GM18951 (cell line): ENCODE data around the gene LZTR1.

Source experiments
- POLR2A ChIP-seq: IDR thresholded peaks from 4 replicates; pipeline ENCODE4 v1.6.1; 2011; ENCODE audit warnings: mild to moderate bottlenecking; ENCODE audit not compliant: insufficient read length, insufficient read depth; ENCODE audit errors: extremely low read depth
- in situ Hi-C: fragments of 300-500 bp; cut with MboI; formaldehyde crosslinking; loops from one replicate; pipeline ENCODE4 v1.12.0; 2022; ENCODE audit warnings: low sequenced_read_pairs, mixed read lengths, inconsistent platforms; ENCODE audit not compliant: unreplicated experiment

Gene LZTR1

GRCh38 chr22:20988573-20989322 lies 6.7 kb downstream of the LZTR1 start:
- in situ Hi-C loops: no loop called here
- TF ChIP-seq POLR2A: no peak

DNA sequence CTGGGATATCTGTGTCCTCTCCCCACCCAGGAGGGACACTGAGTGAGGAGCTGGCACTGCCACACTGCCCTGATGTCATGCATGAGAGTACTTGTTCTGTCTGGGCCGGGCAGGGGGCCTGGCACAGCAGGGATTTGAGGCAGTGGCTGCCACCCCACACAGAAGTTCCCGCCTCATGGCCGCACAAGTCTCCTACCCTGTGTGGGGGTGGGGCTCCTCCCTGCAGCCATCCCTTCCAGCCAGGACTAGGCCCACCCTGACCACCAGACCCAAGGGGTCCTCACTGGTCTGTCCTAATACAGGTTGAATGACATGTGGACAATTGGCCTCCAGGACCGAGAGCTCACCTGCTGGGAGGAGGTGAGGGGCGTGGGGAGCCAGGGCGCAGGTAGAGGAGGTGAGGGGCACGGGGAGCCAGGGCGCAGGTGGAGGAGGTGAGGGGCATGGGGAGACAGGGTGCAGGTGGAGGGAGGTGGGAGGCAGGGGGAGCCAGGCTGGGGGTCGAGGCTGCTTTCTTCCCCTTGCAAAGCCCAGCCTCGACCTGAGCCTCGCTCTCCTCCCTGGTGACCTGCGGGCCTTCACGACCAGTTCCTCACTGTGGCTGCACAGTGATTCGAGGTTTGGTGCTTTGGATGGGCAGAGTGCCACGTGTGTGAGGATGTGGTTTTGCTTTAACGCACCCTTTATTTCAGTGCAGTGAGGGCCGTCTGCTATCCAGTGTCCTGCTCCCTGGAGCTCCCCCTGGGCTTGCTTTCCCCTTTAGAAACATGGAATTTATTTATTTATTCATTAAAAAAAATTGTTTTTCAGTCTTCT lies 7.4 kb downstream of the LZTR1 start:
- in situ Hi-C loops: no loop called here
- TF ChIP-seq POLR2A: no peak

DNA sequence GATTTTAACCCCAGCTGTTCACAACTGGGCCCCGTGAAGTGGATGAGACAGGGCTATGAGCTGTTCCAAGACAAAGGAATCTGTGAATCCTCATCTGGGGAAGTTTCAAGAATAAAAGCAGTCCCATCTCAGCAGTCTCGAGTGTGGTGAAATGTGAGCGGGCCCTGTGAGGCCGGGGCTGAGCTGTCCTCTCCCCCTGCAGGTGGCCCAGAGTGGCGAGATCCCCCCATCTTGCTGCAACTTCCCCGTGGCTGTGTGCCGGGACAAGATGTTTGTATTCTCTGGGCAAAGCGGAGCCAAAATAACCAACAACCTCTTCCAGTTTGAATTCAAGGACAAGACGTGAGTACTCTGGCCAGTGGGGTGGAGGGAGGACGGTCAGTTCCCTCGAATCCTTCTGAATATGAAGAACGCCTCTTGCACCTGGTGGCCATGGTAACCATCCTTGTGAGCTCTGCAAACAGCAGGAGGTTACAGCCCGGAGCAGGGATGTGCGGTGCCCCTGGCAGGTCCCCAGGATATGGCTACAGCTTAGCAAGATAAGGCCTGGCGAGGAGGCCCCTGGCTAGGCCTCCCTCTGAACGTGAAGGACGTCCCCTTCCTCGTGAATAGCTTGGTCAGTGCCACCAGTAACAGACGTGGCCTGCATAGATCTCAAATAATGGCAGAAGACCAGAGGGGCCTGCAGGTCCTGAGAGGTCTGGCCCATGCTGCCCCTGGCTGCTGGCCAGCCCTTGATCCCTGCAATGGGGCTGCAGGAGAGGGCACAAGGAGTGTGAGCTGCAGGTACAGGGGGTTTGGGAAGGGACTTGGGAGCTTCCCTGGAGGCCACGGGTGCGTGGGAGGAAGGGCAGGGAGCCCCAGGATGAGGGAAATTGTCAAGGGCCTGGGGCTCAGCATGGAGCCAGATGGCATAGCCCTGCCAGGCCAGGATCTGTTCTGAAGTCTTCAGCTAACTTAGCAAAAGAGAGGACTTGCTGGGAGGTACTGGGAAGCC lies 8.4 kb downstream of the LZTR1 start:
- in situ Hi-C loops: no loop called here
- TF ChIP-seq POLR2A: no peak

- in situ Hi-C loops: no loop called here
Measured at GRCh38 chr22:20991252-20992055, 9.4 kb downstream of the LZTR1 start.

DNA sequence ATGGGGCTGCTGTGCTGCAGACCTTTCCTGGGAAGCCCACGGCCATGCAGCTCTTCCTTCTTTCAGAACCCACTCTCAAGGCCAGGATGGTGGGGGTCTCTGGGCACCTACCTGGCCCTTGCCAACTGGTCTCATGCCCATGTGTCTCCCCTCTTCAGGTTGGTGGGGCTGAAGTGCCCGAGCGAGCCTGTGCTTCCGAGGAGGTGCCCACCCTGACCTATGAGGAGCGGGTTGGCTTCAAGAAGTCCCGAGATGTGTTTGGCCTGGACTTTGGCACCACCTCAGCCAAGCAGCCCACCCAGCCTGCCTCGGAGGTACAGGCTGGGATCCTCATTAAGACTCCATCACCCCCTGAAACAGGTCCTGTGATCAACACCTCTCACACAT lies 10.0 kb downstream of the LZTR1 start:
- in situ Hi-C loops: no loop called here
- TF ChIP-seq POLR2A: no peak

More at GRCh38 chr22:20991252-20992055, 9.4 kb downstream of the LZTR1 start:
- no peak for TF ChIP-seq POLR2A

DNA sequence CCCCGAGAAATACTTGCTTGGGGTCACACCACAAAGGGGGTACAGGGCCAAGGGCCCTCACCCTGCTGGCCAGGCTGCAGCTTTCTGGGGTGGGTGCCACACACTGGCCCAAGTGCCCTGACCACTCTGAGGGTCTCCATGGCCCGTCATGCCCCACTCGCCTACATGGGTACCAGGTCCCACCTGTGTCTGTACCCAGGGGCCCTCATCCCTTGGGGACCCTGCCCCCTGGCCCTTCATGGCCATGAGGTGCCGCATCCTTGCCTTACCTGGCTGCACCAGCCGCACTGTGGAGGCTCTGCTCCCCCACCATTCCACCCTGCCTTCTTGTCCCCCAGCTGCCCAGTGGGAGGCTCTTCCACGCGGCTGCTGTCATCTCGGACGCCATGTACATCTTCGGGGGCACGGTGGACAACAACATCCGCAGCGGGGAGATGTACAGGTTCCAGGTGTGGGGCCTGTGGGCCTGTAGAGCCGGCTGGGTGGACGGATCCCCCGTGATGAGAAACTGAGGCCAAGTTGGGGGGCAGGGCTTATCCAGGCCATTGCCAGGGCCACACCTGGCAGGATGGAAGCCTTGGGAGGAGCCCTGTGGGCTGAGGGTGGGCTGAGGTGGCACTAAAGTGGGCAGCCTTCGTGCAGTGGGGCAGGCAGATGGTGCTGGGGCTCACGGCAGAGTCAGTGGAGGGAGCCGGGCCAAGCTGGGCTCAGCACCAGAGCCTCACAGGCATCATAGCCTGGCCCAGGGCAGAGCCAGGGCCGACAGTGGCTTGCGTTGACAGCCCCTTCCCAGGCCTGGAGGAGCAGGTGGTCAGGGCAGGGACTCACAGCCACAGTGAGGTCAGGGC lies 10.6 kb downstream of the LZTR1 start:
- in situ Hi-C loops: no loop called here
- TF ChIP-seq POLR2A: no peak

DNA sequence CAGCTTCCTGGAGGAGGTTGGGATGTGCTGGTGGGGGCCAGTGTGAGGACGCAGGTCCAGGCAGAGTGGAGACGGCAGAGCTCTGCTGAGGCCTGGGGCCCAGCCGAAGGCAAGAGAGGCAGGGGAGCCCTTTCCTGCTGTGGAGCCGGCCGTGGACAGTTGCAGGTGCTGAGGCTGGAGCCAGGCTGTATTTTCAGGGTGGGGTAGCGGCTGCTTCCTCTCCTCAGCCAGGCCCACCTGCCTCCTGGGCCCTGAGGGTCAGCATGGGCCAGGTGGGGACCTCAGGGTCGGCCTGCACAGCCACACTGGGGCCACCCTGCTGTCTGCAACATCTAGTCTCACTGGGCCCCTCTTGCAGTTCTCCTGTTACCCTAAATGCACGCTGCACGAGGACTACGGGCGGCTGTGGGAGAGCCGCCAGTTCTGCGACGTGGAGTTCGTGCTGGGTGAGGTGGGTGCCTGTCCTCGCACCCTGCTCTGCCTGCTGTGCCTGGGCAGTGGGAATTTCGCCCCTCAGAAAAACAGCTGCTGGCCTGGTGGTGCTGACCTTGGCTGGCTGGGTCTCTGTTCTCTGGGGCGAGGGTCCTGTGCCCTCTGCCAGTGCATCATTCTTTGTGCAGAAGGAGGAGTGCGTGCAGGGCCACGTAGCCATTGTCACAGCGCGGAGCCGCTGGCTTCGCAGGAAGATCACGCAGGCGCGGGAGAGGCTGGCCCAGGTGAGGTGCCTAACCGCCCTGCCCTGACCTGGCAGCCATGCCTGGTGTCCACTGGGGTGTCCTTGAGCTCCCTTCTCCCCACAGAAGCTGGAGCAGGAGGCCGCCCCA lies 11.4 kb downstream of the LZTR1 start:
- in situ Hi-C loops: no loop called here
- TF ChIP-seq POLR2A: no peak

GRCh38 chr22:20994128-20994901 lies 12.2 kb downstream of the LZTR1 start:
- in situ Hi-C loops: no loop called here
- no peak for TF ChIP-seq POLR2A

DNA sequence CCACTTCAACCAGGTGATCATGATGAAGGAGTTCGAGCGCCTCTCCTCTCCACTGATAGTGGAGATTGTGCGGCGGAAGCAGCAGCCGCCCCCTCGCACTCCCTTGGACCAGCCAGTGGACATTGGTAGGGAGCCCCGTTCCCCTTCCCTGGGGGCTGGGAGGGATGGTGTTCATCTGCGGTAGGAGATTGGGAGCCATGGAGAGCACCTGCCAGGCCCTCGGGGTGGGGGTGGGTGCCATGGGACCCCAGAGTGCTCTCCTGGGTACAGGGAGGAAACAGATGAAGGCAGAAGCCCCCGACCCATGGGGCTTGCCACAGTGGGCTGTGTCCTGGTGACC lies 12.8 kb downstream of the LZTR1 start:
- in situ Hi-C loops: no loop called here
- no peak for TF ChIP-seq POLR2A

DNA sequence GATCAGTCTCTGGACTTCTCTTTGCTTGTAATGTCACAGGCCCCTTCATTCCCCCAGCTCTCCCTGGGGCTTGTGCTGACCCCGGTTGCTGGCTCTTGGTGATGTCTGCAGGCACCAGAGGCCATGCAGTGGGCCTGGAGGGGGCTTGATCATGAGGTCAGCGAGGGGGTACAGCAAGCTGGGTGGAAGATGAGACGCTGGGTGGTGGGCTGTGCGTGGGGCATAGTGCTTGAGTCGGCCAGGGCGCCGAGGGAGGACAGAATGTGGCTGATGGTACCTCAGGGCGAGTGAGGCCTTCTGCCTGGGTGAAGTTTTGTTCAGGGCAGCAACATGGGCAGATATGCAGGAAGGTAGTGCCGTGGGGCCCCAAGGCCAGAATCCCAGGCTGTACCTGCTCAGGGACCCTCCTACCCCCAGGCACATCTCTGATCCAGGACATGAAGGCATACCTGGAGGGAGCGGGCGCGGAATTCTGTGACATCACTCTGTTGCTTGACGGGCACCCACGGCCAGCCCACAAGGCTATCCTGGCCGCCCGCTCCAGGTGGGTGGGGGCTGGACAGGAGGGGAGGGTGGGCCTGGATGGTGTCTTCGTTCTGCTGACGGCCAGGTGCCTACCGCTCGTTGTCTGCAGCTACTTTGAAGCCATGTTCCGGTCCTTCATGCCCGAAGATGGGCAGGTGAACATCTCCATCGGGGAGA lies 13.4 kb downstream of the LZTR1 start:
- in situ Hi-C loops: no loop called here

More for the DNA sequence above, 13.4 kb downstream of the LZTR1 start:
- no peak for TF ChIP-seq POLR2A
